ENCODE data around the gene NIPSNAP2. TPM values are rescaled to one million over a fixed set of nuclear protein-coding genes. Genes with fewer than 3 reads are reported as not detected.
A peak's percentile ranks its signal among the peaks of the same experiment; 100 is the strongest.

The NIPSNAP2 gene
- total and polyA plus RNA-seq, 10 of the 15 experiments (the other 5 are each of a cell fraction or from before 2014, with no cell fraction given), result 24.7 to 88.5 (median 49.9) TPM

- no peak for TF ChIP-seq MYB (IDR thresholded peaks at IDR 0.05; ENCODE audit: borderline replicate concordance, low read depth, low read length)
- no peak for TF ChIP-seq STAT3 (IDR thresholded peaks at IDR 0.05; ENCODE audit: low read depth, low read length)
- no peak for TF ChIP-seq IKZF2 (IDR thresholded peaks at IDR 0.05)
- no peak for TF ChIP-seq BCL11A (IDR thresholded peaks at IDR 0.05; ENCODE audit: low read depth, low read length)
- peak; percentile 91 for TF ChIP-seq SIN3A (IDR thresholded peaks at IDR 0.05; ENCODE audit: low read depth, low read length)
- TF ChIP-seq SMC3 (IDR thresholded peaks at IDR 0.05; ENCODE audit: borderline replicate concordance, low read length), result no peak
- TF ChIP-seq CREB1 (IDR thresholded peaks at IDR 0.05; ENCODE audit: low read depth), result peak; percentile 98
- TF ChIP-seq SMAD5 (IDR thresholded peaks at IDR 0.05; ENCODE audit: low read depth), result peak; percentile 85
- no peak for TF ChIP-seq ATF2 (IDR thresholded peaks at IDR 0.05; ENCODE audit: low read length)
- TF ChIP-seq SREBF2 (IDR thresholded peaks at IDR 0.05; ENCODE audit: low read length), result no peak
- TF ChIP-seq CBX3 (IDR thresholded peaks at IDR 0.05; ENCODE audit: borderline replicate concordance, low read depth), result no peak
- peak; percentile 57; the same call in 1 of the 2 replicates for TF ChIP-seq CHD2 (IDR thresholded peaks at IDR 0.05; ENCODE audit: borderline replicate concordance, low read depth, low read length)
- TF ChIP-seq ATF7 (IDR thresholded peaks at IDR 0.05; ENCODE audit: low read depth), result peak; percentile 38; the same call in 1 of the 2 replicates
- TF ChIP-seq ZNF24 (IDR thresholded peaks at IDR 0.05), result no peak
- no peak for TF ChIP-seq SREBF1 (IDR thresholded peaks at IDR 0.05; ENCODE audit: low read length)
- TF ChIP-seq SRF (IDR thresholded peaks at IDR 0.05; ENCODE audit: low read depth in 2 of 2, low read length in 2 of 2), result peak; percentile 45 to 86
- TF ChIP-seq RCOR1 (conservative IDR thresholded peaks at IDR 0.05; ENCODE audit: low read depth, low read length), result no peak
- TF ChIP-seq HDAC6 (IDR thresholded peaks at IDR 0.05; ENCODE audit: unreplicated experiment), result no peak
- no peak for TF ChIP-seq ZBTB11 (CRISPR knock-in tag; IDR thresholded peaks at IDR 0.05)
- peak; percentile 87; the same call in 1 of the 2 replicates for TF ChIP-seq TAF1 (IDR thresholded peaks at IDR 0.05; ENCODE audit: borderline replicate concordance, low read depth, low read length)
- TF ChIP-seq NR2F1 (conservative IDR thresholded peaks at IDR 0.05), result peak; percentile 90
- TF ChIP-seq EP300 (IDR thresholded peaks at IDR 0.05; ENCODE audit: borderline replicate concordance in 1 of 2, control insufficient read depth in 1 of 2, low read depth in 2 of 2, low read length in 2 of 2), result no peak
- peak; percentile 31 to 81; a peak in 2 of 4 replicates for TF ChIP-seq BHLHE40 (IDR thresholded peaks at IDR 0.05; ENCODE audit: borderline replicate concordance in 1 of 2, low read depth in 2 of 2, low read length in 1 of 2)
- TF ChIP-seq ZZZ3 (IDR thresholded peaks at IDR 0.05; ENCODE audit: control insufficient read depth, insufficient read length, low read depth), result no peak
- TF ChIP-seq GATAD2B (conservative IDR thresholded peaks at IDR 0.05; ENCODE audit: low read depth), result 0 out of 2 replicates have a peak, but pooled peaks have one; percentile 30
- no peak for TF ChIP-seq ETV6 (conservative IDR thresholded peaks at IDR 0.05 in 1 of 2, IDR thresholded peaks at IDR 0.05 in 1 of 2; ENCODE audit: borderline replicate concordance in 1 of 2, low read depth in 1 of 2)
- no peak for TF ChIP-seq IRF4 (IDR thresholded peaks at IDR 0.05; ENCODE audit: low read depth, low read length)
- TF ChIP-seq SUPT20H (IDR thresholded peaks at IDR 0.05; ENCODE audit: borderline replicate concordance, control insufficient read depth, low read depth, low read length), result no peak
Measured at GRCh38 chr7:55951637-55952351, 12.6 kb upstream of the NIPSNAP2 start, which contains the start of gene MRPS17 (continued).
